Activated CD4-positive, CD25-positive, alpha-beta regulatory T cell treated with anti-CD3 and anti-CD28 coated beads, Interleukin-2, amount 50 U/mL, for 24 hours (primary cell): Measurements from ENCODE around the gene AGER.
"Not testable (repeated sequence)": the region's sequence is repeated elsewhere in the genome, so short reads cannot be mapped to it uniquely, and the experiment has no call there.

Source experiments
- ATAC-seq, 2 donors: fragments of 150-1000 bp; cut with Tn5 transposase; one replicate each; pipeline ENCODE4 v1.10.0; 2021; ENCODE audit warnings: mild to moderate bottlenecking in 1 of 2, moderate library complexity in 1 of 2

AGER gene

GRCh38 chr6:32184084-32184640 is at the start of gene AGER:
AGER (minus strand) TSS chr6:32184253; CDS start chr6:32184222, 31 bp downstream.
- ATAC-seq: no peak

- no peak for ATAC-seq
Measured at GRCh38 chr6:32226434-32226833, 42.4 kb upstream of the AGER start.

GRCh38 chr6:32224696-32225095 is 40.6 kb upstream of the AGER start:
- ATAC-seq: peak in 1 of 2 donors; percentile 35

GRCh38 chr6:32223258-32224235 is 39.5 kb upstream of the AGER start, which contains the start of gene NOTCH4:
NOTCH4 (minus strand) TSS chr6:32224067; CDS start chr6:32223928, 139 bp downstream.
- ATAC-seq: no peak

GRCh38 chr6:32222333-32223230 is 38.5 kb upstream of the AGER start:
- no peak for ATAC-seq

- no peak for ATAC-seq
Measured at GRCh38 chr6:32220021-32220420, 36.0 kb upstream of the AGER start.

- no peak for ATAC-seq
Measured at GRCh38 chr6:32218167-32218566, 34.1 kb upstream of the AGER start.

- ATAC-seq: no peak
Measured at GRCh38 chr6:32216998-32217397, 32.9 kb upstream of the AGER start.

- no peak for ATAC-seq
Measured at GRCh38 chr6:32216285-32216684, 32.2 kb upstream of the AGER start.

- ATAC-seq: no peak
Measured at GRCh38 chr6:32215617-32216016, 31.6 kb upstream of the AGER start.

GRCh38 chr6:32214126-32214525 is 30.1 kb upstream of the AGER start:
- ATAC-seq: no peak

- no peak for ATAC-seq
Measured at GRCh38 chr6:32213649-32214048, 29.6 kb upstream of the AGER start.

- ATAC-seq: no peak
Measured at GRCh38 chr6:32212076-32212760, 28.2 kb upstream of the AGER start.

- not testable (repeated sequence) for ATAC-seq
Measured at GRCh38 chr6:32211432-32211831, 27.4 kb upstream of the AGER start.

- no peak for ATAC-seq
Measured at GRCh38 chr6:32210191-32210601, 26.1 kb upstream of the AGER start.

- no peak for ATAC-seq
Measured at GRCh38 chr6:32208996-32209395, 24.9 kb upstream of the AGER start.

- no peak for ATAC-seq
Measured at GRCh38 chr6:32204268-32204715, 20.2 kb upstream of the AGER start.

- no peak for ATAC-seq
Measured at GRCh38 chr6:32203426-32204267, 19.6 kb upstream of the AGER start.

- ATAC-seq: no peak
Measured at GRCh38 chr6:32202186-32202585, 18.1 kb upstream of the AGER start.

- no peak for ATAC-seq
Measured at GRCh38 chr6:32200711-32201475, 16.8 kb upstream of the AGER start.
